ENCODE measurements around the gene CNOT1. TPM values are rescaled to one million over a fixed set of nuclear protein-coding genes. Genes with fewer than 3 reads are reported as not detected.

Gene CNOT1
- total RNA-seq, 6 experiments from 2014 or later, result 53.8 to 74.9 (median 65.5) TPM

DNA sequence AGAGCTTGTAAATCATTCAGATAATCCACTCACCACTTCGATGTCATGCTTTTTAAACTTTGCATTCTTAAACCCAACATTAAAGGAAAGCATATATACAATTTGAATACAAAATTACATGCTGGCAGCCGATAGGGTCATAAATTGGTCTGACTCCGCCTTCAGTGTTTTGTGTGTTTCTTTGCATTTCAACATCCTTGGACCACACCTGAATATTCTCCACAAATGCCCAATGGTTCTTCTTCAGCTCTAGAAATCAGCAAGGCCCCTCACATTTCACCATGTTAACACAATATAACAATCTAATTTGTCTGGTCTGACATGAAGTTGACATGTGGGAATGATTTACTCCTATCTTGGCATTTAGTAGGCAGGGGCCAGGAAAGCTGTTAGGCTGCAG, 97.2 kb downstream of the CNOT1 start:
- Histone ChIP-seq H3K27ac (no peak overlapping the region), H3K4me3 (no peak overlapping the region), H3K36me3 (peaks cover 7 to 98% (median 64%) of the 10 kb centered on the region in 4 donors), H3K4me1 (no peaks in the 10 kb centered on the region), H3K9me3 (no peaks in the 10 kb centered on the region), H3K27me3 (no peaks in the 10 kb centered on the region)
- DNase-seq, result no peak
- intact Hi-C loops (cut with DNase I), result no loop called here
- TF ChIP-seq POLR2A (IDR thresholded peaks at IDR 0.05), result no peak
- TF ChIP-seq, protein P1, sequence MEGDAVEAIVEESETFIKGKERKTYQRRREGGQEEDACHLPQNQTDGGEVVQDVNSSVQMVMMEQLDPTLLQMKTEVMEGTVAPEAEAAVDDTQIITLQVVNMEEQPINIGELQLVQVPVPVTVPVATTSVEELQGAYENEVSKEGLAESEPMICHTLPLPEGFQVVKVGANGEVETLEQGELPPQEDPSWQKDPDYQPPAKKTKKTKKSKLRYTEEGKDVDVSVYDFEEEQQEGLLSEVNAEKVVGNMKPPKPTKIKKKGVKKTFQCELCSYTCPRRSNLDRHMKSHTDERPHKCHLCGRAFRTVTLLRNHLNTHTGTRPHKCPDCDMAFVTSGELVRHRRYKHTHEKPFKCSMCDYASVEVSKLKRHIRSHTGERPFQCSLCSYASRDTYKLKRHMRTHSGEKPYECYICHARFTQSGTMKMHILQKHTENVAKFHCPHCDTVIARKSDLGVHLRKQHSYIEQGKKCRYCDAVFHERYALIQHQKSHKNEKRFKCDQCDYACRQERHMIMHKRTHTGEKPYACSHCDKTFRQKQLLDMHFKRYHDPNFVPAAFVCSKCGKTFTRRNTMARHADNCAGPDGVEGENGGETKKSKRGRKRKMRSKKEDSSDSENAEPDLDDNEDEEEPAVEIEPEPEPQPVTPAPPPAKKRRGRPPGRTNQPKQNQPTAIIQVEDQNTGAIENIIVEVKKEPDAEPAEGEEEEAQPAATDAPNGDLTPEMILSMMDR (IDR thresholded peaks at IDR 0.05), result no peak
- ATAC-seq, result no peak
- WGBS (ENCODE audit: insufficient coverage, low coverage, low lambda C conversion rate, missing lambda C conversion rate), result 88% methylated on average over 3 of the region's 3 CpGs

DNA sequence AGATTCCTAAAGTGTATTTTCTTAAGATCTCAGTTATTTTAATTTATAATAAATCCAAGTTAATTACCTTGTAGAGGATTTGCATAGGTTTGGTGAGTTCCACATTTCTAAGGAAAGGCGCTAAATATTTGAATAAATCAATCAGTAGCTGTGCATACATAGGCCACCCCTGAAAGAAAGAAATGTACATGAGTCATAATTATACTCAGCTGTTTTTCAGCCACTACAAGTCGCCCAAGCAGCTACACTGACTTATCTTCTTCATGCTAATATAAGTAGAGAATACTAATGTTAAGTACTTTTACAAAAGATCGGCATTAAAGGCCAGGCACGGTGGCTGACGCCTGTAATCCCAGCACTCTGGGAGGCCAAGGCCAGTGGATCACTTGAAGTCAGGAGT, 99.4 kb downstream of the CNOT1 start:
- no peak for DNase-seq
- TF ChIP-seq, protein P1 (IDR thresholded peaks at IDR 0.05), result no peak
- TF ChIP-seq POLR2A (IDR thresholded peaks at IDR 0.05), result no peak
- peaks cover 12 to 100% (median 63%) of the 10 kb centered on the region in 4 donors for H3K36me3 ChIP-seq
- intact Hi-C loops (cut with DNase I), result no loop called here
- H3K27ac ChIP-seq, result no peak overlapping the region
- WGBS (ENCODE audit: insufficient coverage, low coverage, low lambda C conversion rate, missing lambda C conversion rate), result 85% methylated on average over 5 of the region's 5 CpGs
- H3K4me3 ChIP-seq, result no peak overlapping the region
- ATAC-seq, result no peak
- no peaks in the 10 kb centered on the region for H3K4me1 ChIP-seq
- no peaks in the 10 kb centered on the region for H3K27me3 ChIP-seq
- no peaks in the 10 kb centered on the region for H3K9me3 ChIP-seq

DNA sequence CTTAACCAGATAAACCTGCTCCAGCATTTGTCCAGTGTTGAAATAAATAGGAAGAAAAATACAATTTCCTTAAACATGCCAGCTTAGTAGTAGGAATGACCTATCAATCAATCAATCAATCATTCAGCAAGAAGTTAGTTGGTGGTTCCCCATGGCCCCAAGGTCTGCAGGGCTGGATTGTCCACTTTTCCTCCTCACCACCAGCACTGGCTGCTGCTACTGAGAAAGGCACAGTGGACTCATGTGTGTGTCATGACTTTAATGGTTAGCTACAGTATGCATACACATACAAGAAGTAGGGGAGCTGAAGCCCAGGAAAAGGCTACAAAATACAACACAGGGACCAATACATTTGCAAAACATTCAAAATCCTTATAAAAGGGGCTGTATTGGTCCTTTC, 109.9 kb downstream of the CNOT1 start:
- intact Hi-C loops (cut with DNase I), result loop anchor here in 1 of 2 donors (10.0 kb wide), 1 partner anchor 55 kb away; no protein-coding TSS in a partner anchor
- Histone ChIP-seq H3K27me3 (no peaks in the 10 kb centered on the region), H3K36me3 (peaks cover 23 to 82% (median 48%) of the 10 kb centered on the region in 4 donors), H3K27ac (no peak overlapping the region), H3K9me3 (no peaks in the 10 kb centered on the region), H3K4me1 (peaks cover 0 to 12% (median 0%) of the 10 kb centered on the region in 4 donors), H3K4me3 (no peak overlapping the region)
- TF ChIP-seq, protein P1 (IDR thresholded peaks at IDR 0.05), result no peak
- TF ChIP-seq POLR2A (IDR thresholded peaks at IDR 0.05), result no peak
- ATAC-seq, result no peak
- DNase-seq, result no peak

DNA sequence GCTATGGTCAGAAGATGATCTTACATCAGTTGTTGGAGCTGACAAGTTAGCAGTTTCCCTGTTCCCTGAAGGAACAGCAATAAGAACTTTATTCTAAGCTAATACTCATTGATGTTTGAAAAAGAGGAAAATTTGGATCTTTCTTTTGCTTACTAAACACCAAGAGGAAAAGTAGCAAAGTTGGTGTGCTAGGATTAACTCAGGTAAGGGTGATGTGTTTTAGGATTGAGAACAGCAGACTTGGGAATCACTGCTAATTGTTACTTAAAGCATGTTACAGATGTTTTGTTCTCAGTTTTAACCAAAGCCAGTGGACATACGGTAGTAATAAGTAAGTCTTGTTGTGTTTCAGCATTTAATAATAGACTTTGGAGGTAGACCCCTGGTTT, 110.7 kb downstream of the CNOT1 start:
- WGBS (ENCODE audit: insufficient coverage, low coverage, low lambda C conversion rate, missing lambda C conversion rate), result 73% methylated on average over 1 of the region's 1 CpG
- intact Hi-C loops (cut with DNase I), result no loop called here
- TF ChIP-seq, protein P1 (IDR thresholded peaks at IDR 0.05), result no peak
- TF ChIP-seq POLR2A (IDR thresholded peaks at IDR 0.05), result no peak
- Histone ChIP-seq H3K27me3 (no peaks in the 10 kb centered on the region), H3K36me3 (peaks cover 22 to 74% (median 41%) of the 10 kb centered on the region in 4 donors), H3K4me3 (no peak overlapping the region), H3K27ac (no peak overlapping the region), H3K4me1 (peaks cover 0 to 16% (median 3%) of the 10 kb centered on the region in 4 donors), H3K9me3 (no peaks in the 10 kb centered on the region)
- no peak for DNase-seq
- ATAC-seq, result no peak

Data from right lobe of liver (tissue), 6 donors.